ENCODE measurements around the gene SARDH. TPM values are rescaled to one million over a fixed set of nuclear protein-coding genes. Genes with fewer than 3 reads are reported as not detected.

Gene SARDH
- total RNA-seq, 1 experiment from 2014 or later: 5.3 TPM

DNA sequence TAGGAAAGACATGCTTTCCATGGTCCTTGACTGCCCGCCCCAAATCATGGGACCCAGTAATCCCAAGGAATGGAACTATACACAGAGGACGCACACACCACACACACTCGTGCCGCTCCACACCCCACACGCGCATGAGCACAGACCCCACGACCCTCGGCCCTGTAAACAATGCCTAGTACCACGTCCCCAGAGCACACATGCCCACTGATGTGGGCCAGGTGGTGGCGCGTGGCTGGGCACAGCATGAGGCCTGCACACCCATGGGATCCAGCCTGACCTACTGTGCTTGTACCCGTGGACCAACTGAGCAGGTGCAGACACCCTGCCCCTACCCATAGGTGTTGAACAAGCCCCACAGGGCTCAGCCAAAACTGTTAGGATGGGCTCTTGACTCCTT lies 101.2 kb downstream of the SARDH start:
- Histone ChIP-seq H3K79me1 (ENCODE audit: insufficient read depth, low read depth, low read length, poor library complexity, severe bottlenecking) (no peaks in the 10 kb centered on the region), H2BK120ac (ENCODE audit: low read depth, low read length, poor library complexity, severe bottlenecking) (no peak overlapping the region), H3K9me3 (ENCODE audit: control insufficient read depth, low read depth, low read length) (no peaks in the 10 kb centered on the region), H2BK20ac (ENCODE audit: low read depth, low read length, poor library complexity, severe bottlenecking) (no peak overlapping the region), H3K79me2 (ENCODE audit: insufficient read depth, low read length) (no peaks in the 10 kb centered on the region), H3K23me2 (ENCODE audit: insufficient read length, low read depth, low read length, poor library complexity, severe bottlenecking) (no peaks in the 10 kb centered on the region), H3K27ac (ENCODE audit: insufficient read length, low read depth, low read length) (no peak overlapping the region), H3K27me3 (ENCODE audit: insufficient read depth, low read length) (no peaks in the 10 kb centered on the region), H2BK12ac (ENCODE audit: insufficient read length, low read depth, low read length) (no peak overlapping the region), H3K4ac (ENCODE audit: low read depth, low read length) (no peak overlapping the region), H3K4me2 (ENCODE audit: insufficient read depth, insufficient read length, low read length) (no peak overlapping the region), H2BK15ac (ENCODE audit: low read depth, low read length) (no peak overlapping the region), H2BK5ac (ENCODE audit: insufficient read length, low read length) (no peak overlapping the region), H2AK5ac (ENCODE audit: insufficient read length, low read length) (no peak overlapping the region), H3K4me1 (ENCODE audit: insufficient read depth, low read length) (peaks cover 9% of the 10 kb centered on the region), H3K18ac (ENCODE audit: insufficient read length, low read depth, low read length) (no peak overlapping the region), H3K23ac (ENCODE audit: insufficient read length, low read depth, low read length) (no peak overlapping the region), H3K14ac (ENCODE audit: insufficient read depth, low read length) (no peak overlapping the region), H2AFZ (ENCODE audit: low read length) (no peak overlapping the region), H3K56ac (ENCODE audit: insufficient read length, low read depth, low read length) (no peak overlapping the region), H4K8ac (replicated peaks; ENCODE audit: insufficient read length, low read depth, low read length) (no peak overlapping the region), H4K91ac (ENCODE audit: insufficient read length, low read depth, low read length) (no peak overlapping the region), H4K20me1 (ENCODE audit: control insufficient read depth, insufficient read depth, insufficient read length) (no peaks in the 10 kb centered on the region), H3T11ph (ENCODE audit: low read length) (no peak overlapping the region), H4K5ac (ENCODE audit: insufficient read length, low read depth, low read length) (no peak overlapping the region), H3K9ac (ENCODE audit: extremely low read depth, insufficient read length, low read length) (no peak overlapping the region)
- peaks cover 28 to 44% of the 10 kb centered on the region in 2 experiments for H3K4me1 Mint-ChIP-seq
- H3K36me3 Mint-ChIP-seq (ENCODE audit: insufficient read depth in 1 of 3, low read depth in 3 of 3): no peaks in the 10 kb centered on the region
- H3K9me3 Mint-ChIP-seq: no peaks in the 10 kb centered on the region
- no peak overlapping the region for H3K27ac Mint-ChIP-seq
- H3K27me3 Mint-ChIP-seq (ENCODE audit: low read depth): peaks cover 3% of the 10 kb centered on the region
- WGBS (ENCODE audit: extremely low coverage, insufficient read length, low lambda C conversion rate): no CpG with 5 or more reads among the region's 12 CpGs
- no peak for DNase-seq
- TF ChIP-seq, protein P1, sequence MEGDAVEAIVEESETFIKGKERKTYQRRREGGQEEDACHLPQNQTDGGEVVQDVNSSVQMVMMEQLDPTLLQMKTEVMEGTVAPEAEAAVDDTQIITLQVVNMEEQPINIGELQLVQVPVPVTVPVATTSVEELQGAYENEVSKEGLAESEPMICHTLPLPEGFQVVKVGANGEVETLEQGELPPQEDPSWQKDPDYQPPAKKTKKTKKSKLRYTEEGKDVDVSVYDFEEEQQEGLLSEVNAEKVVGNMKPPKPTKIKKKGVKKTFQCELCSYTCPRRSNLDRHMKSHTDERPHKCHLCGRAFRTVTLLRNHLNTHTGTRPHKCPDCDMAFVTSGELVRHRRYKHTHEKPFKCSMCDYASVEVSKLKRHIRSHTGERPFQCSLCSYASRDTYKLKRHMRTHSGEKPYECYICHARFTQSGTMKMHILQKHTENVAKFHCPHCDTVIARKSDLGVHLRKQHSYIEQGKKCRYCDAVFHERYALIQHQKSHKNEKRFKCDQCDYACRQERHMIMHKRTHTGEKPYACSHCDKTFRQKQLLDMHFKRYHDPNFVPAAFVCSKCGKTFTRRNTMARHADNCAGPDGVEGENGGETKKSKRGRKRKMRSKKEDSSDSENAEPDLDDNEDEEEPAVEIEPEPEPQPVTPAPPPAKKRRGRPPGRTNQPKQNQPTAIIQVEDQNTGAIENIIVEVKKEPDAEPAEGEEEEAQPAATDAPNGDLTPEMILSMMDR (conservative IDR thresholded peaks at IDR 0.05): no peak
- no peak overlapping the region for H3K4me3 Mint-ChIP-seq

Measured in H9 (cell line).